ENCODE measurements around the gene FKBP9.

Gene FKBP9

DNA sequence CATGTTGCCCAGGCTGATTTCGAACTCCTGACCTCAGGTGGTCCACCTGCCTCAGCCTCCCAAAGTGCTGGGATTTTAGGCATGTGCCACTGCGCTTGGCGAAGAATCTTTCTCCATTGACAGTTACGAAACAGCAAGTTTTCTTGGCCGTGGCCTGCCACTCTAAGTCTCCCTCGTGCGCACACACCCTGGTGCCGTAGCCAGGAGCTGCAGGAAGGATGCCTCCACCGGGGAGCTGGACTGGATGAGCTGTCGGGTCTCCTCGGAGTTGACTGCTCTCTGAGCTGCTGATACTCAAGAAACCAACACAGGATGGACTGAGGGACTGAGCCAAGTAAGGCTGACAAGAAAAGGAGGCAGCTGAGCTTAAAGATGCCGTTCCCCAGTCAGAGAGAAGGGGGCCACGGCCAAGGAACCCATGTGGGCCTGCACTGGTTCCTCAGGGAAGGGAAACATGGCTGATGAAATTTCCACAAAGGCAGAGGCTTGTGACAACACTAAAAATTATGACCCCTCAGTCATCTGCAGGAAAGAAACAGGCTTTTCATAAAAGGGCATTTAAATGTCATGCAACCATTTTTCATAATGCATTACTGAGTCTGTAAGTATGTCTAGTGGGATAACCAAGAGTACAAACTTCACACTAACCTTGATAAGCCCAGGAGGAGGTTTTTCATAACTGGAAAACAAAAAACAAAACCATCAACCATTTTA lies 27.7 kb upstream of the FKBP9 start:
- TF ChIP-seq CTCF (IDR thresholded peaks at IDR 0.05) = no peak

- no peak for TF ChIP-seq CTCF (IDR thresholded peaks at IDR 0.05)
Measured at GRCh38 chr7:32930378-32930777, 26.9 kb upstream of the FKBP9 start.

DNA sequence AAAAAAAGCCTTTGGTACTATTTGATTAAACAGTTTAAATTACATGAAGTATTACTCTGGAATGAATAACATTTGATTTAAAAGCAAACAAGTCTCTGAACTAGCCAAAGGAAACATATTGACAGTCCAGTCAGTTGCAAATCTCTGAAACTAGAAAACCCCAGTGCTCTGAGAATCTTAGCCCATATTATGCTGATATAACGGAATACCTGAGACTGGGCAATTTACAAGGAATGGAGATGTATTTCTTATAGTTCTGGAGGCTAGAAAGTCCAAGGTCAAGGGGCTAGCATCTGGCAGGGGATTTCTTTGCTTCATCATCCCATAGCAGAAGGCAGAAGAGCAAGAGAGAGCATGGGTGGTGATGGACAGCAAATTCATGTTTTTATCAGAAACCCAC lies 21.7 kb upstream of the FKBP9 start:
- TF ChIP-seq CTCF (IDR thresholded peaks at IDR 0.05) = no peak

DNA sequence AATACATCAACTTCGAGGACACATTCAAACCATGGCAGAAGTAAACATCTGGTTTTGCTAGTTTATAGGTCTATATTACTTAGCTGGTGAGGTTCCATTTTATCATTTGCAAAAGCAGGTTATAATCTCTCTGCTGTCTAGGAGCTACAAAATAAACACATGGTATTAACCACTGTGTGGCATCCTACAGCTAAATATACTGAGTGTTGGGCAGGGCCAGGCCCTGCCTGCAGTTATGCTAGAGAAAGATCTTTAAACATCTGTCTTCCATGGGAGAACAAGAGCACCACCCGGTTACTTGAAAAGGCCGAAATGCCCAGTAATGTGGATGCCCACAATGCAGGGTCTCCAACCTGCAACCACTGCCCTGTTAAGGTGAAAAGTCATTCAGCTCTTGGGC lies 20.6 kb upstream of the FKBP9 start:
- TF ChIP-seq CTCF (IDR thresholded peaks at IDR 0.05) = no peak

DNA sequence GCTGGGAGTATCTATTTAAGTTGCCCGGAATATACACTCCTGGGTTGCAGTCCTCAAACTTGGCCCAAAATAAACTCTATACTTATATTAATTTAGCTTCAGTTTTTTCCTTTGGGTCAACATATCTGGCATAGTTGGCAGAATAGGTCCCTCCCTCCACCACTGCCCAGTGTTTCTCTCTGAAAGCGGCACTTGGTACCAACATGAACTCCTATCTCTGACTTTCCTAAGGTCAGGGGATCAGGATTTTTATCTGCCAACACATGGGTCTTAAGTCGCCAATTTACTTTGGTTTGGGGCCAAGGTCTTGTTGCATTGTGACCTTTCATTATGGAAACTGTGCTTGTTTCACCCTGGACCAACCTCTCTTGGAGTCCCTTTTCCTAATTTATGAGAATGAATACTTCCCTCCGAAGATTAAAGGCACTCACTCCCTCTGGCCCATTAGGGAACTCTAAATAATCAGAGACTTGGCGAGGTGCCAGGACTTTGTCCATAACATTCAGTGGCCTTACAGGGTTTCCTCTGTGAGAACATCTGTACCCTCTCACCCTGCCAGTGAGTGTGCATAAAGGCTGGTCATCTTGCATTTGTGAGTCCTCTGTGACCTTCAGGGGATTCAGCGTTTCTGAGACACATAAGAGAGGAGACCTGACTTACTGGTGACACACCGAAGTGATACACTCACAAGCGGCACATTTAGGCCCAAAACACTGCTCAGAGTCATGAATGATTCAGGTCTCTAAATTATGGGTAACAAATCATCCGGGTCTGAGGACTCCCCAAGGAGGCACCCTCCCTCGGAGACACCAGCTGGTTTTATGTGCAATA lies 19.7 kb upstream of the FKBP9 start:
- TF ChIP-seq CTCF (IDR thresholded peaks at IDR 0.05) = no peak

DNA sequence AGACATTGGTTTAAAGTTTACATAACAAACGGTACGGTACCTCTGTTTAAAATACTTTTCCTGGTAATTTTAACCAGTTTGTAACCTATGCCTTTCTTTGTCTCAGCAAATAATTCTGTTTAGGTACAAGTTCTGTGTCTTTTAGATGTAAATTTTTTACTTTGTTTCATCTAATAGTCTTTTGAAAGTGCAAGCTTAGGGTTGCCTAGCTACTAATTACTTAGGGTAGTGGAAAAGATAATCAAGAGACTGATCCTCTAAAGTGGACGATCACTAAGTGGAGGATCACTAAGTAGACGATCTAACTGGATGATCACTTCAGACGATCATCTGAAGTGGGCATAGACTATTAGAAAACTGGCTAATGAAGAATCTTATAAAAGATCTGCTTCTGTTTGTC lies 16.1 kb upstream of the FKBP9 start:
- TF ChIP-seq CTCF (IDR thresholded peaks at IDR 0.05) = no peak

DNA sequence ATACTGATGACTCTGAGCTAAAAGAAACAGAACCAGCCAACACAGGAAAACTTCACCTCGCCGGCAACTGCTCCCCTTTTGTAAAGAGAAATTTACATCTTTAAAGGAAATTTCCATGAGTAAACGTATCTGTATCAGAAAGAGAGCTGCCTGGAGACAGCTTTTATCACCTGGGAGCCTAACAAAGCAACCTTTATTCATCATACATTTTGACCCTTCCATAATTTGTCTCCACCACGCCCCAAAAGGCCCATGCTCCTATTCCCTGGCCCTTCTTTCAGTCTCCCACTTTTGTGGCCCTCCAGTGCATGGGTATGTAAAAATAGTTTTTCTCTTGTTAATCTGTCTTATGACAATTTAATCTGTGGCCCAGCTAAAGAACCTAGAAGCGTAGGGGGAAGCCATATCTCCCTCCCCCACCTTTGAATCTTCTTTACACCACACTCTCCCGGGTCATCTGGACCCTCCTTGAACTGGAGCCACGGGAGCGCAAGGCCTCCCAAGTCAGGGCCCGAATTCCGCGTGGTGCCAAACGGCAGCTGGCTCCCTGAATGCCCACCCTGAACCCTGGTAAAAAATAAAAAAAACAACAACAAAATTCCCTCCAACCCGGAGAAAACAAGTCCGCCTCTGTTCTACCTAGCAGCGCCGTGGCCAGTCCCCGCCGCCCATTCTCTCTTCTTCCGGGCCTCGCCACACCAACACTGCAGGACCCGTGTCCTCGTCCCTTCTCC lies 15.4 kb upstream of the FKBP9 start:
- TF ChIP-seq CTCF (IDR thresholded peaks at IDR 0.05) = no peak
